HEK293 (cell line): Measurements from ENCODE around the gene SYNJ1.

Experiments
- CTCF ChIA-PET: fragments of 350-600 bp; formaldehyde crosslinking; extraction: SDS; loops from one replicate; lab custom pipeline; 2021; ENCODE audit warnings: antibody characterized with exemption; lab: Yijun Ruan, JAX
- POLR2A ChIA-PET: fragments of 300-600 bp; formaldehyde crosslinking; extraction: SDS; loops from one replicate; lab custom pipeline; 2020; ENCODE audit warnings: antibody characterized with exemption, inconsistent platforms; lab: Yijun Ruan, JAX
- H3K27ac ChIP-seq: fragments of 200-500 bp; sonication (Bioruptor generic); 2 replicates; pipeline ENCODE4 v1.5.1; 2014; ENCODE audit warnings: low read depth, low read length, control low read depth, inconsistent platforms; ENCODE audit errors: extremely low read depth
- H3K36me3 ChIP-seq, 2 experiments: fragments of 200-500 bp in 1 of 2; sonication (Bioruptor generic) in 1 of 2; 1 replicate in 1 of 2; 2 replicates in 1 of 2; pipeline ENCODE4 v1.5.1; 2014 to 2017; ENCODE audit warnings: inconsistent platforms in 2 of 2, low read length in 2 of 2; ENCODE audit not compliant: control insufficient read depth in 2 of 2, insufficient read depth in 1 of 2
- H3K4me1 ChIP-seq: fragments of 200-500 bp; sonication (Bioruptor generic); 2 replicates; pipeline ENCODE4 v1.5.1; 2014; ENCODE audit warnings: mild to moderate bottlenecking, low read length, inconsistent platforms; ENCODE audit not compliant: control insufficient read depth, insufficient read depth
- H3K4me3 ChIP-seq: 2 replicates; pipeline ENCODE4 v1.5.1; 2011; ENCODE audit warnings: low read depth, mild to moderate bottlenecking, control low read depth, low read length, moderate library complexity
- H3K9me3 ChIP-seq: fragments of 200-500 bp; sonication (Bioruptor generic); 2 replicates; pipeline ENCODE4 v1.5.1; 2014; ENCODE audit warnings: low read depth, low read length, inconsistent platforms; ENCODE audit not compliant: control insufficient read depth, insufficient read depth
- GLI2 ChIP-seq: fragments of 450-650 bp; formaldehyde crosslinking; IDR thresholded peaks from 2 replicates; pipeline ENCODE4; 2017; ENCODE audit warnings: missing biosample characterization, missing genetic modification characterization, low read depth, borderline replicate concordance
- IKZF3 ChIP-seq: fragments of 450-650 bp; IDR thresholded peaks from 2 replicates; pipeline ENCODE4 v1.5.0; 2018; ENCODE audit warnings: missing biosample characterization, mild to moderate bottlenecking, missing genetic modification characterization, moderate library complexity
- SP7 ChIP-seq: fragments of 450-650 bp; formaldehyde crosslinking; IDR thresholded peaks from 2 replicates; pipeline ENCODE4 v1.5.1; 2016; ENCODE audit warnings: missing biosample characterization, missing genetic modification characterization
- TCF7L2 ChIP-seq: IDR thresholded peaks from 2 replicates; pipeline ENCODE4 v1.6.1; 2011; ENCODE audit warnings: low read depth, mild to moderate bottlenecking, inconsistent platforms, low read length, moderate library complexity, borderline replicate concordance
- WT1 ChIP-seq: fragments of 450-650 bp; formaldehyde crosslinking; IDR thresholded peaks from 2 replicates; pipeline ENCODE4 v1.5.1; 2016; ENCODE audit warnings: missing biosample characterization, missing genetic modification characterization
- ZBTB17 ChIP-seq: fragments of 450-650 bp; formaldehyde crosslinking; IDR thresholded peaks from 2 replicates; pipeline ENCODE4 v1.5.1; 2016; ENCODE audit warnings: missing biosample characterization, missing genetic modification characterization
- ZBTB48 ChIP-seq: fragments of 450-650 bp; formaldehyde crosslinking; IDR thresholded peaks from 2 replicates; pipeline ENCODE4 v1.5.1; 2016; ENCODE audit warnings: missing biosample characterization, missing genetic modification characterization
- ZBTB8A ChIP-seq: fragments of 450-650 bp; formaldehyde crosslinking; IDR thresholded peaks from 2 replicates; pipeline ENCODE4 v1.5.1; 2016; ENCODE audit warnings: missing biosample characterization, missing genetic modification characterization
- ZNF133 ChIP-seq: fragments of 450-650 bp; formaldehyde crosslinking; IDR thresholded peaks from 2 replicates; pipeline ENCODE4 v1.5.1; 2016; ENCODE audit warnings: missing biosample characterization, missing genetic modification characterization
- ZNF140 ChIP-seq: fragments of 450-650 bp; formaldehyde crosslinking; IDR thresholded peaks from 2 replicates; pipeline ENCODE4 v1.5.1; 2016; ENCODE audit warnings: missing biosample characterization, missing genetic modification characterization
- ZNF155 ChIP-seq: fragments of 450-650 bp; formaldehyde crosslinking; IDR thresholded peaks from 2 replicates; pipeline ENCODE4 v1.5.1; 2016; ENCODE audit warnings: missing biosample characterization, missing genetic modification characterization
- ZNF19 ChIP-seq: fragments of 450-650 bp; formaldehyde crosslinking; IDR thresholded peaks from 2 replicates; pipeline ENCODE4; 2016; ENCODE audit warnings: missing biosample characterization, missing genetic modification characterization, low read depth
- ZNF202 ChIP-seq: fragments of 450-650 bp; formaldehyde crosslinking; IDR thresholded peaks from 2 replicates; pipeline ENCODE4 v1.5.1; 2016; ENCODE audit warnings: missing biosample characterization, missing genetic modification characterization, borderline replicate concordance
- ZNF23 ChIP-seq: fragments of 450-650 bp; formaldehyde crosslinking; IDR thresholded peaks from 2 replicates; pipeline ENCODE4 v1.5.1; 2016; ENCODE audit warnings: missing biosample characterization, missing genetic modification characterization, borderline replicate concordance
- ZNF292 ChIP-seq: fragments of 450-650 bp; formaldehyde crosslinking; IDR thresholded peaks from 2 replicates; pipeline ENCODE4 v1.5.1; 2016; ENCODE audit warnings: low read depth, missing biosample characterization, missing genetic modification characterization, borderline replicate concordance
- ZNF335 ChIP-seq: fragments of 450-650 bp; formaldehyde crosslinking; conservative IDR thresholded peaks from 2 replicates; pipeline ENCODE4 v1.5.1; 2016; ENCODE audit warnings: missing biosample characterization, missing genetic modification characterization
- ZNF354C ChIP-seq: fragments of 450-650 bp; formaldehyde crosslinking; IDR thresholded peaks from 2 replicates; pipeline ENCODE4 v1.5.1; 2016; ENCODE audit warnings: missing biosample characterization, missing genetic modification characterization, low read depth, borderline replicate concordance
- ZNF433 ChIP-seq: fragments of 450-650 bp; formaldehyde crosslinking; IDR thresholded peaks from 2 replicates; pipeline ENCODE4 v1.5.1; 2016; ENCODE audit warnings: missing biosample characterization, missing genetic modification characterization, low read depth
- ZNF530 ChIP-seq: fragments of 450-650 bp; formaldehyde crosslinking; IDR thresholded peaks from 2 replicates; pipeline ENCODE4 v1.5.1; 2016; ENCODE audit warnings: low read depth, missing biosample characterization, missing genetic modification characterization
- ZNF544 ChIP-seq: fragments of 450-650 bp; formaldehyde crosslinking; IDR thresholded peaks from 2 replicates; pipeline ENCODE4 v1.5.0; 2017; ENCODE audit warnings: missing biosample characterization, missing genetic modification characterization
- ZNF623 ChIP-seq: fragments of 450-650 bp; formaldehyde crosslinking; IDR thresholded peaks from 2 replicates; pipeline ENCODE4 v1.5.1; 2016; ENCODE audit warnings: missing biosample characterization, missing genetic modification characterization
- ZSCAN23 ChIP-seq: fragments of 450-650 bp; formaldehyde crosslinking; IDR thresholded peaks from 2 replicates; pipeline ENCODE4 v1.5.1; 2016; ENCODE audit warnings: missing biosample characterization, missing genetic modification characterization
- ZXDB ChIP-seq: fragments of 450-650 bp; formaldehyde crosslinking; IDR thresholded peaks from 2 replicates; pipeline ENCODE4 v1.5.1; 2016; ENCODE audit warnings: missing biosample characterization, missing genetic modification characterization
- TF ChIP-seq, protein P1 (sequence below): fragments of 450-650 bp; formaldehyde crosslinking; IDR thresholded peaks from 2 replicates; pipeline ENCODE4 v1.5.1; 2016; ENCODE audit warnings: missing biosample characterization, missing genetic modification characterization, borderline replicate concordance
- TF ChIP-seq, protein P2 (sequence below): fragments of 450-650 bp; formaldehyde crosslinking; IDR thresholded peaks from 2 replicates; pipeline ENCODE4 v1.5.1; 2017; ENCODE audit warnings: missing biosample characterization, missing genetic modification characterization
- TF ChIP-seq, protein P3 (sequence below): fragments of 450-650 bp; formaldehyde crosslinking; IDR thresholded peaks from 2 replicates; pipeline ENCODE4 v1.5.1; 2017; ENCODE audit warnings: missing biosample characterization, missing genetic modification characterization
- TF ChIP-seq, protein P4 (sequence below): fragments of 450-650 bp; formaldehyde crosslinking; IDR thresholded peaks from 2 replicates; pipeline ENCODE4 v1.5.1; 2016; ENCODE audit warnings: missing biosample characterization, missing genetic modification characterization

SYNJ1 gene

DNA sequence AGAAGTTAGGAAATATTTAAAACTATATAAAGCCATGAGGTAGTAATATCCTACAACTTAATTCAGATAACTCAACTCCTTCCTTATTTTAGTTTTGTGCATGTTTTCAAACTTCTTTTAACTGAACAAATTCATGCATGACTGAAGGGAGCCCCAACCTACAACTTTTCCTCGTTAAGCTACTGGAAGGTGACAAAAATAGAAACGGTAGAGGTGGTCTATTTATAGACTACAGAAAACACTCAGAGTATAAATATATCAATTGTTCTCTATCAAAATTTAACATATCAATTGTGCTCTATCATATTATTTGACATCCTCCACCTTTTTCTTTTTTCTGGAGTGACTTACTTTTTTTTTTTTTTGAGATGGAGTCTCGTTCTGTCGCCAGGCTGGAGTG is 16.8 kb downstream of the SYNJ1 start (continued):
- TF ChIP-seq, protein P1, sequence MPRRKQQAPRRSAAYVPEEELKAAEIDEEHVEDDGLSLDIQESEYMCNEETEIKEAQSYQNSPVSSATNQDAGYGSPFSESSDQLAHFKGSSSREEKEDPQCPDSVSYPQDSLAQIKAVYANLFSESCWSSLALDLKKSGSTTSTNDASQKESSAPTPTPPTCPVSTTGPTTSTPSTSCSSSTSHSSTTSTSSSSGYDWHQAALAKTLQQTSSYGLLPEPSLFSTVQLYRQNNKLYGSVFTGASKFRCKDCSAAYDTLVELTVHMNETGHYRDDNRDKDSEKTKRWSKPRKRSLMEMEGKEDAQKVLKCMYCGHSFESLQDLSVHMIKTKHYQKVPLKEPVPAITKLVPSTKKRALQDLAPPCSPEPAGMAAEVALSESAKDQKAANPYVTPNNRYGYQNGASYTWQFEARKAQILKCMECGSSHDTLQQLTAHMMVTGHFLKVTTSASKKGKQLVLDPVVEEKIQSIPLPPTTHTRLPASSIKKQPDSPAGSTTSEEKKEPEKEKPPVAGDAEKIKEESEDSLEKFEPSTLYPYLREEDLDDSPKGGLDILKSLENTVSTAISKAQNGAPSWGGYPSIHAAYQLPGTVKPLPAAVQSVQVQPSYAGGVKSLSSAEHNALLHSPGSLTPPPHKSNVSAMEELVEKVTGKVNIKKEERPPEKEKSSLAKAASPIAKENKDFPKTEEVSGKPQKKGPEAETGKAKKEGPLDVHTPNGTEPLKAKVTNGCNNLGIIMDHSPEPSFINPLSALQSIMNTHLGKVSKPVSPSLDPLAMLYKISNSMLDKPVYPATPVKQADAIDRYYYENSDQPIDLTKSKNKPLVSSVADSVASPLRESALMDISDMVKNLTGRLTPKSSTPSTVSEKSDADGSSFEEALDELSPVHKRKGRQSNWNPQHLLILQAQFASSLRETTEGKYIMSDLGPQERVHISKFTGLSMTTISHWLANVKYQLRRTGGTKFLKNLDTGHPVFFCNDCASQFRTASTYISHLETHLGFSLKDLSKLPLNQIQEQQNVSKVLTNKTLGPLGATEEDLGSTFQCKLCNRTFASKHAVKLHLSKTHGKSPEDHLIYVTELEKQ = no peak
- TF ChIP-seq TCF7L2 (no peak), ZNF133 (tag by site-specific recombination) (no peak), ZNF335 (tag by site-specific recombination) (no peak), GLI2 (tag by site-specific recombination) (no peak)
- TF ChIP-seq, protein P2, sequence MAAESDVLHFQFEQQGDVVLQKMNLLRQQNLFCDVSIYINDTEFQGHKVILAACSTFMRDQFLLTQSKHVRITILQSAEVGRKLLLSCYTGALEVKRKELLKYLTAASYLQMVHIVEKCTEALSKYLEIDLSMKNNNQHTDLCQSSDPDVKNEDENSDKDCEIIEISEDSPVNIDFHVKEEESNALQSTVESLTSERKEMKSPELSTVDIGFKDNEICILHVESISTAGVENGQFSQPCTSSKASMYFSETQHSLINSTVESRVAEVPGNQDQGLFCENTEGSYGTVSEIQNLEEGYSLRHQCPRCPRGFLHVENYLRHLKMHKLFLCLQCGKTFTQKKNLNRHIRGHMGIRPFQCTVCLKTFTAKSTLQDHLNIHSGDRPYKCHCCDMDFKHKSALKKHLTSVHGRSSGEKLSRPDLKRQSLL (tag by site-specific recombination) = no peak

DNA sequence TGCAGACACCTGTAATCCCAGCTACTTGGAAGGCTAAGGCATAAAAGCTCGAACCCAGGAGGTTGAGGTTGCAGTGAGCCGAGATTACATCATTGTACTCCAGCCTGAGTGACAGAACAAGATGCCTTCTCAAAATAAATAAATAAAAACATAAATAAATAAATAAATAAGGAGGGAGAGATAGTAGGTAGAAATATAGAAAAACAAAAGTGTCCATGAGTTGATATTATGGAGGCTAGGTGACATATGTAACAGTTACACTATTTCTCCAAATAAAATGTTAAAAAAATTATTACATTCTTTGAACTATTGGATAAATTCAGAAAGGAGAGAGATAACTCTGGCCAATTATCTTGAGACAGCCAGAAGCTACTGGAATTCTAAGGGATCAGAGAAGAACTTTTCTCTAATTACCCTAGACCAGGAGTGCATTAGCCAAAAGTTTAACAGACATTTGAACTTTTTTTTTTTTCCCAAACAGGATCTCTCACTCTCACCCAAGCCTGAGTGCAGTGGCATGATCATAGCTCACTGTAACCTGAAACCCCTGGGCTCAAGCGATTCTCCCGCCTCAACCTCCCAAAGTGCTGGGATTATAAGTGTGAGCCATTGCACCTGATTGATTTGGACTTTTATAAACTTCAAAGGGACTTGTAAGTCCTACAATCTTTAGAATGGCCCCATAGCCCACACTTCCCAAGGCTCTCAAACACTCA is 17.6 kb downstream of the SYNJ1 start:
- ChIA-PET POLR2A (interaction anchor here (4.0 kb wide), 1 partner anchor 17 kb away, joined by 20 read pairs; the partner anchor contains the start of gene SYNJ1), CTCF (interaction anchor here (0.5 to 0.6 kb wide), 2 partner anchors 9 to 844 kb away, joined by 3 read pairs; no protein-coding TSS in a partner anchor)
- no peak overlapping the region for H3K27ac ChIP-seq
- no peak overlapping the region for H3K4me3 ChIP-seq
- no peaks in the 10 kb centered on the region for H3K9me3 ChIP-seq
- H3K36me3 ChIP-seq = no peaks in the 10 kb centered on the region; a peak in 1 of 3 replicates
- H3K4me1 ChIP-seq = peaks cover 13% of the 10 kb centered on the region; the same call in 1 of the 2 replicates
- TF ChIP-seq ZNF202 (tag by site-specific recombination) (peak; percentile 79; the same call in 1 of the 2 replicates), ZNF544 (tag by site-specific recombination) (no peak), ZBTB17 (tag by site-specific recombination) (peak; percentile 81), WT1 (tag by site-specific recombination) (peak; percentile 8; the same call in 1 of the 2 replicates), ZNF23 (tag by site-specific recombination) (0 out of 2 replicates have a peak, but pooled peaks have one; percentile 30), ZBTB8A (tag by site-specific recombination) (peak; percentile 62), SP7 (tag by site-specific recombination) (peak; percentile 51; the same call in 1 of the 2 replicates), IKZF3 (tag by site-specific recombination) (peak; percentile 64; the same call in 1 of the 2 replicates), ZNF292 (tag by site-specific recombination) (peak; percentile 80; the same call in 1 of the 2 replicates), ZNF19 (tag by site-specific recombination) (0 out of 2 replicates have a peak, but pooled peaks have one; percentile 26), ZNF140 (peak; percentile 74), ZNF433 (peak; percentile 90; the same call in 1 of the 2 replicates), ZNF623 (tag by site-specific recombination) (peak; percentile 59), ZNF354C (tag by site-specific recombination) (peak; percentile 90; the same call in 1 of the 2 replicates), ZBTB48 (tag by site-specific recombination) (peak; percentile 81), ZSCAN23 (tag by site-specific recombination) (peak; percentile 35; the same call in 1 of the 2 replicates), ZNF155 (tag by site-specific recombination) (peak; percentile 87; the same call in 1 of the 2 replicates), ZXDB (tag by site-specific recombination) (peak; percentile 56; the same call in 1 of the 2 replicates), ZNF530 (tag by site-specific recombination) (peak; percentile 81; the same call in 1 of the 2 replicates)
- TF ChIP-seq, protein P3, sequence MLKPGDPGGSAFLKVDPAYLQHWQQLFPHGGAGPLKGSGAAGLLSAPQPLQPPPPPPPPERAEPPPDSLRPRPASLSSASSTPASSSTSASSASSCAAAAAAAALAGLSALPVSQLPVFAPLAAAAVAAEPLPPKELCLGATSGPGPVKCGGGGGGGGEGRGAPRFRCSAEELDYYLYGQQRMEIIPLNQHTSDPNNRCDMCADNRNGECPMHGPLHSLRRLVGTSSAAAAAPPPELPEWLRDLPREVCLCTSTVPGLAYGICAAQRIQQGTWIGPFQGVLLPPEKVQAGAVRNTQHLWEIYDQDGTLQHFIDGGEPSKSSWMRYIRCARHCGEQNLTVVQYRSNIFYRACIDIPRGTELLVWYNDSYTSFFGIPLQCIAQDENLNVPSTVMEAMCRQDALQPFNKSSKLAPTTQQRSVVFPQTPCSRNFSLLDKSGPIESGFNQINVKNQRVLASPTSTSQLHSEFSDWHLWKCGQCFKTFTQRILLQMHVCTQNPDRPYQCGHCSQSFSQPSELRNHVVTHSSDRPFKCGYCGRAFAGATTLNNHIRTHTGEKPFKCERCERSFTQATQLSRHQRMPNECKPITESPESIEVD (tag by site-specific recombination) = peak; percentile 86
- TF ChIP-seq, protein P4, sequence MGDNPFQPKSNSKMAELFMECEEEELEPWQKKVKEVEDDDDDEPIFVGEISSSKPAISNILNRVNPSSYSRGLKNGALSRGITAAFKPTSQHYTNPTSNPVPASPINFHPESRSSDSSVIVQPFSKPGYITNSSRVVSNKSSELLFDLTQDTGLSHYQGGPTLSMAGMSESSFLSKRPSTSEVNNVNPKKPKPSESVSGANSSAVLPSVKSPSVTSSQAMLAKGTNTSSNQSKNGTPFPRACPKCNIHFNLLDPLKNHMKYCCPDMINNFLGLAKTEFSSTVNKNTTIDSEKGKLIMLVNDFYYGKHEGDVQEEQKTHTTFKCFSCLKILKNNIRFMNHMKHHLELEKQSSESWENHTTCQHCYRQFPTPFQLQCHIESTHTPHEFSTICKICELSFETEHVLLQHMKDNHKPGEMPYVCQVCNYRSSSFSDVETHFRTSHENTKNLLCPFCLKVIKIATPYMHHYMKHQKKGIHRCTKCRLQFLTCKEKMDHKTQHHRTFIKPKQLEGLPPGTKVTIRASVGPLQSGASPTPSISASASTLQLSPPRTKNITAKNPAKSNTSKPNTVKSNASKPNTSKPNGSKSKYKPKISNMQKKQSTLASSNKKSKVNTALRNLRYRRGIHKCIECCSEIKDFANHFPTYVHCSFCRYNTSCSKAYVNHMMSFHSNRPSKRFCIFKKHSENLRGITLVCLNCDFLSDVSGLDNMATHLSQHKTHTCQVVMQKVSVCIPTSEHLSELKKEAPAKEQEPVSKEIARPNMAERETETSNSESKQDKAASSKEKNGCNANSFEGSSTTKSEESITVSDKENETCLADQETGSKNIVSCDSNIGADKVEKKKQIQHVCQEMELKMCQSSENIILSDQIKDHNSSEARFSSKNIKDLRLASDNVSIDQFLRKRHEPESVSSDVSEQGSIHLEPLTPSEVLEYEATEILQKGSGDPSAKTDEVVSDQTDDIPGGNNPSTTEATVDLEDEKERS (tag by site-specific recombination) = no peak
